ENCODE results near the gene UTP25. TPM values are rescaled to one million over a fixed set of nuclear protein-coding genes. Genes with fewer than 3 reads are reported as not detected.

Gene UTP25
- total RNA-seq, 1 experiment from 2014 or later: 15.3 TPM

DNA sequence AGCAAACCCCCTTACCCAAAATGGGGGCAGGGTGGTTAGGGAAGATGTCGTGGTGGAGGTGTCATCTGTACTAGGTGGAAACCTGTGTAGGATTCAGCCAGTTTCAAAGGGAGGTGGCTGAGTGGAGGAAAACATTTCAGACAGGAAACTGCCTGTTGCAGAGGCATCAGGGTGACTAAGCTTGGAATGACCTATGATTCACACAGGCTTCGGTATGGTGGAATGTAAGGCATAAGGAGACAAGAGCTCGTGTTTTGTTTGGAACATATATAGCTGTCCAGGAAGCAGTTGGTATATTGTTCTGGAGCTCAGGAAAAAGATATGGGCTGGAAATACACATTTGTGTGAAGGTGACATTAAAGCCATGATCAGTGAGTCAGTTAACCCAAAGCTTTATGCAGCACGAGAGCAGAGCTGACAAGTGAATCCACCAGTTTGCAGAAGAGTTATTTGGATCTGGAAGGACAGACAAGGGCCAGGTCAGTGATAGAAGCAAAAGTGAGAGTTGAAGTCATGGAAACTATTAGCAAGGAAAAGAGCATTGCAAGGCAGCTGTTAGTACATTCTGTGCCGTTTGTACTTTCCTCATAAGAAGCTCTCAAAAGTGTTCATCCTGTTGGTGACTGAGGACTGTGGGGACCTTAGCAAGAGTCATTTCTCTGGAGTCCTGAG lies 12.2 kb downstream of the UTP25 start:
- peak; percentile 94 for DNase-seq (ENCODE audit: low read depth)

- no peak for DNase-seq (ENCODE audit: low read depth)
Measured at GRCh38 chr1:209840611-209841010, 12.8 kb downstream of the UTP25 start.

- DNase-seq (ENCODE audit: low read depth): no peak
Measured at GRCh38 chr1:209844695-209845407, 17.1 kb downstream of the UTP25 start.

DNA sequence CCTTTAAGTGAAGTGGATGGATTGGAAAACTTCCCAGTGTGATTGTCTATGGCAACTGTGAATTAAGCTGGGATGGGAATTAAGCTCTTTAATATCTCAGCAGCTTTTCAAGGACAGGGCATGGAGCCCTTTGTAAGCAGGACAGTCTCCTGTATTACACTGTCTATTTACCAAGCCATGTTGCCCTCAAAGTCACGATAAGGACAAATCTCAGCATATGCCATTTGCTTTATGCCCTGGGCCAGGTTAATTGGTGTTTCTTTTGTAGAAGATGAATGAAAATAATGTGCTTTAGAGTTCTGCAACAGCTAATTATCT lies 17.6 kb downstream of the UTP25 start:
- no peak for DNase-seq (ENCODE audit: low read depth)

DNA sequence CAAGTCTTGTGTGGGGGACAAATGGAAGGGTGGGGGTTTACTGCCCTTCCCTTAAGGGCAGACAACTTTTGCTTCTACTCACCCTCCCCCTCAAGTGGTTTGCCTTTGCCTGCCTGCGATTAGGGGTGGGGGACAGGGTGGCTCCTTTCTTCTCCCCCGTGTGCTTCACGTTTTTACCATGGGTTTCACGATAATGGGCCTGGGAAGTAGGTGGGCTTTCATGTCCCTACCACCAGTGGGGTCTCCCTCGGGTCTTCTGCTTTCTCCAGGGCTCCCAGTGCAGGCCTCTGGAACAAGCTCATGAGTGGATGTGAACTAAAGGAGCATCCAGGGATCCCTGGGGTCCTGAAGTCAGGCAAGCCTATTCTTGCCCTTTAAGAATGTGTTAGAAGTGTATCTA lies 21.6 kb downstream of the UTP25 start:
- no peak for DNase-seq (ENCODE audit: low read depth)

GRCh38 chr1:209850342-209850979 lies 22.7 kb downstream of the UTP25 start:
- peak; percentile 88 for DNase-seq (ENCODE audit: low read depth)

DNA sequence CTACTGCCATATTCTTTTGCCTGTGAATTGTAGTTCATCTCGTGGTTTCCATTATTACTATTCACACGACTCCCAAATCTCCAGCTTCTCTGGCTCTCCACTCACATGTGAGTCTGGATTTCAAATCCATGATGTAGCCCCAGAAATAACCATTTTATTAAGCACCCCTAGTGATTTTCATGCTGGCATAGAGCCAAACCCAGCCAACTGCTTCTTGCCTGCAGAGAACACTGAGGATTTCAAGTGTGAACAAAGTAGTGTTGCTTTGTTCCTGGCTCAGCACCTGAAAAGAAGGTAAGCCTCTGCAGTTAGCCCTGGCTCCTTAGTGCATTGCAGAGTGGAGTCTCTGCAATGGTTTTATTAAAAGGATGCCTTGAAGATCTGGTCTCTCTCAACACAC lies 25.9 kb downstream of the UTP25 start:
- DNase-seq (ENCODE audit: low read depth): no peak

DNA sequence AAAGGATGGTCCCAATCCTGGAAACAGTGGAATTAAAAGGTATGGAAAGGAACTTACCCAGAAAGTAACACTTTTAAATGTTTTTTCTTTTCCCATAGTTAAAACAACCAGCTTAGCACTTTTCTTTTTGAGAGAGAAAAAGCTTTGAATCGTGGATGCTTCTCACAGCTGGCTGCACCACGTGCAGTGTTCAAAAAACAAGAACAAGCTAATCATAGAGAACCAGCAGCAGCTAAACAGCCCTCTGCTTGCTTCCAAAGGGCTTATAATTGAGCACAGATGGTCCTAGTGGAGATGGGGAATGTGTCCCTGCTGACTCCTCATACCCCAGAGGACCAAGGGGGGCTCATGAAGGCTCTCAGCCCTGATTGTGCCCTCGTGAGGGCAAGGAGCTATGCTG lies 26.4 kb downstream of the UTP25 start:
- no peak for DNase-seq (ENCODE audit: low read depth)

GRCh38 chr1:209855006-209855405 lies 27.2 kb downstream of the UTP25 start:
- no peak for DNase-seq (ENCODE audit: low read depth)

GRCh38 chr1:209855623-209856022 lies 27.9 kb downstream of the UTP25 start:
- no peak for DNase-seq (ENCODE audit: low read depth)

DNA sequence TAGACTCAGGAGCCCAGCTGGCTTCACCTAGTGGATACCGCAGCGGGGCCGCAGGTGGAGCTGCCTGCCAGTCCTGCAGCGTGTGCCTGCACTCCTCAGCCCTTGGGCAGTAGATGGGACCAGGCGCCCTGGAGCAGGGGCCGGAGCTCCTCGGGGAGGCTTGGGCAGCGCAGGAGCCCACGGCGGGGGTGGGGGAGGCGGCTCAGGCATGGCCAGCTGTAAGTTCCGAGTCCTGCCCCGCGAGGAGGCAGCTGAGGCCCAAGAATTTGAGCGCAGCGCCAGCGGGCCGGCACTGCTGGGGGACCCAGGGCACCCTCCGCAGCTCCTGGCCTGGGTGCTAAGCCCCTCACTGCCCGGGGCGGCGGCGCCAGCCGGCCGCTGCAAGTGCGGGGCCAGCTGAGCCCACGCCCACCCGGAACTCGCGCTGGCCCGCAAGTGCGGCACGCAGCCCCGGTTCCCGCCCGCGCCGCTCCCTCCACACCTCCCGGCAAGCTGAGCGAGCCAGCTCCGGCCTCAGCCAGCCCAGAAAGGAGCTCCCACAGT lies 30.9 kb downstream of the UTP25 start:
- DNase-seq (ENCODE audit: low read depth): no peak

- peak; percentile 90 for DNase-seq (ENCODE audit: low read depth)
Measured at GRCh38 chr1:209860293-209860881, 32.6 kb downstream of the UTP25 start.

- no peak for DNase-seq (ENCODE audit: low read depth)
Measured at GRCh38 chr1:209861242-209861641, 33.5 kb downstream of the UTP25 start.

DNA sequence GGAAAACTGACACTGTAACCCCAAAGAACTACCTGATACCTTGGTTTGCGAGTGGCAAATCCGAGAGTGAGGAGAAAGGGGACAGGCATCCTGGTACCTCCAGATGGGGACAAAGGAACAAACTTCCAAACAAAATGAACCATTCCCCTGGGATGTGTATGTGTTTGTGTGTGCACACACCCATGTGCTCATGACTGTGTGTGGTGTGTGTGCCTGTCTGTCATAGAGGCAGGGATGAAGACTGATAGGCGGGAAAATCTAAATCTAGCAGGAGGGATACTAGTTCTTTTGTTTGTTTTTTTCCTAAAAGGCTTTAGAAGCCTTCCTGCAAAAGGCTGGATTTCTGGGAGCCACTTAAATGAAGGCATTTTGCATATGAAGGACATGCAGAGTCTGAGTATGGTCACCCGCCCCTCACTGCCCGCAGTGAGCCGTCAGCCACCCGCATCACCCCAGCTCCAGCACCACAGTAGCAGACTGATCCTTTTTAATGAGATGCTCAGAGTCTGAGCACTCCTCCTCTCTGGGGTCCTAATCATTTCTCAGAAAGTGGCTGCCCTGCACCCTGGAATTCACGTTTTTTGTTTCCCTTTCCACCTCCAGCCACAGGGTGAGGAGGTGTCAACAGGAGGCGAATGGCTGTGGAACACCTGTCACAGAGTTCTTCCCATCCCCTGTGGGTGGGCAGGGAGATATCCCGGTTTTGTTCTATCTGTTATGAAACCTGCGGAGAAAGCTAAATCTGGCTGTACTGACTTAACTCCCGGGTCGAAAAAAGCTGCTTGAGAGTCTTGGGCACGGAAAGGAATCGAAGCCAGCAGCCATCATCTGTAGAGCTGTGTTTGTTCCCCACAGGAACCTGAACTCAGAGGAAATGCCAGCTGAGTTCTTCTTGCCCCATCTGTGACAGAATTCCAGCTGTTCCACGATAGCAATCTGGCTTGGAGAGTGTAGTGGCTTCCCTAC lies 34.9 kb downstream of the UTP25 start:
- DNase-seq (ENCODE audit: low read depth): no peak

DNA sequence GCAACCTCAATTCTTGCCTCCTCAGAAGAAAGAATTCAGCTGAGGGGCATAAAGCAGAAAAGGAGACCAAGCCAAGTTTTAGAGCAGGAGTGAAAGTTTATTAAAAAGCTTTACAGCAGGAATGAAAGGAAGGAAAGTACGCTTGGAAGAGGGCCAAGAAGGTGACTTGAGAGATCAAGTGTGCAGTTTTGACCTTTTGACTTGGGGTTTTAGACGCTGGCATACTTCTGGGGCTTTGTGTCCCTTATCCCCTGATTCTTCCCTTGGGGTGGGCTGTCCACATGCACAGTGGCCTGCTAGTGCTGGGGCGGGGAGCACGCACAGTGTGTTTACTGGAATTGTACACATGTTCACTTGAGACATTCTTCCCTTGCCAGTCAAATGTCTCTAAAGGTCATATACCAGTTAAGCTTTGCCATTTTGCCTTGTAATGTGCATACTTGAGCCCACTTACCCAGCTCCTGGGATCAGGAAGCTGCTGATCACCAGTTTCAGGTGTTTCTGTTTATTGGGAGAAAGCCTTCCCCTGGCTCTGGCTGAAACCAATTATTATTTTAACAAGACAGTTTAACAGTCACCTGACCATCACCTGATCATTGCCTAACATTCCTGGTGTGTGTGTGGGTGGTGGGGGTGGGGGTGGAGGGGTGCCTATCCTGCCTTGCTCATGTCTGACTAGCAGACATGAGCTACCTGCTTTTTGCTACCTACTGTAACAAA lies 36.2 kb downstream of the UTP25 start:
- no peak for DNase-seq (ENCODE audit: low read depth)

DNA sequence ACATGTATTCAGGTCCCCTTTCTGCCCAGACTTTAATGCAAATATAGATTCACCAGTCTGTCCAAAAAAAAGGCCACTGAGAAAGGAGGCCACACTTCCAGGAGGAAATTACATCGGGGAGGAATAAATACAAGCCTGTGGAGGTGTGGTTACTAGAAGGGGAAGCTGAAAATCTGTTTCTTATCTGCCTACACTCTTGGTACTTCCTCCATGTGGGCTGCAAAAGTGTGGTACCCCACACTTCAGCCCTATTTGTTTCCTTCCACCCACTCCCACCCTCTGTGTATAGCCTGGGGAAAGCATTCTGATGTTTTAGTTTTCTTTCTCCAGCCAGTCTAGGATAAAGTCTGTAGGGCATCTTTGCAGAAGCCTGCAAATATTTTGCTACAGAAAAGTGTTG lies 38.4 kb downstream of the UTP25 start:
- no peak for DNase-seq (ENCODE audit: low read depth)

DNA sequence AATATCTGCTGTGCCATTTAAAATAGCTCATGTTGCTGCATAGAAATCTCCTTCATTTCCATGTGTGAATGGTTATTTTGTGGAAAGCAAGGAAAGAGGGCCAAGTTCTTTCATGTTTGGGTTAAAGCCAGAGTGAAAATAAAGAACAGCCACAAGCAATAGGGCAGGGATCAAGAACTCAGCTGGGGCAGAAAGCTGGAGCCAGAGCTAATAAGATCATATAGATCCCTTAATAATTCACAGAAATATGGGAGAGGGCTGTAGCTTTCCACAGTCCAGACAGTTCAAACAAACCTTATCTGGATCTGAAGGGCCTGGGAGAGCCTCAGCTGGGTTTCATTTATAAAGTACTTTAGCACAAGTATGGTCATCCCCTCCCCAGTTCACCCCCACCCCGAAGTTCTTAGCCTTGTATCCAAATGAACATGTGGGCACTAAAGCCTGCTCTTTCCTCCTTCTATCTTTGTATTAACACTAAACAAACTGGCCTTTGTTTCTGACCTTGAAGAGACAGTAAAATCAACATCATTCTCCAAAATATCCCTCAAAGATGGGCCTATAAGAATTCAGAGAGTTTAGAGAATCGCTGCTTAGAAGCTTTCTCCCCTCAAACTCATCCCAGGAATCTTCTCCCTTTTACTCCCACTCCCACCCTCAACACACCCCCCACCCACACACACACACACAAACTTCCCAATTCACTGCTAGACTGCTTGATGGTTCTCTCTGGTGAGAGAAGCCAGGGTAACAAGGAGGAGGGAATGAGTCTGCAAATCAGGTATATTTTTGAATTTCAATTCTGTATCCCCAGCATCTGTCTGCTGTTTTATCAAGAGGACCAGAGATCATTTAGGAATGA lies 41.7 kb downstream of the UTP25 start:
- no peak for DNase-seq (ENCODE audit: low read depth)

DNA sequence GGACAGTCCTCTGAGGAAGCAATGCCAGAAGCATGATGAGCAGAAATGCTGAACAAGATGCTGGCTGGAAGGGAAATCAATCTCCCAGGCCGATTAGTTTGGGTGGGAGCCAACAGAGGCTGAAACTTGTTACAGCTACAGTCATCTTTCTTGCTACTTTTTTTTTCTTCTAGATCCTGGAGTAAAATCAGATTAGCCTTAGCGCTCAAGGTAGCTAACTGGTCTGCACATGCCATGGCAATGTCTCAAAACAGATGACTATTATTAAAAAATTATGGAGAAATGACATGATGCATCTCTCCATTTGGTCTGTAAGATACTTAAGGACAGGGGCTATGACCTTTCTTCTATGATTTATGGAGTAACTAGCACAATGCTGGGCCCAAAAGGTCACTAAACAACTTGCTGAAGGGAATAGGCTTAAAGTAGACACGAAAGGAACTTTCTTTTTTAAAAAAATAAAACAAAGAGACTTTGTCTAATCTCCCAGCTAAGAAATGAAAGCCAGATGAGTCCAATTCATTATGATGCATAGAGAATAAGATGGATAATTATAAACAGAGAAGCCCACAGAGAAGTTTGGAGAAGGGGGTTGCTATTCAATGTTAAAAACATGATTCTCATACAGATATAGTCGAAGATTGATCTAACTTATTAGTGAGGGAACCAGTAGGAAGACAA lies 42.5 kb downstream of the UTP25 start:
- no peak for DNase-seq (ENCODE audit: low read depth)

GRCh38 chr1:209871006-209871405 lies 43.2 kb downstream of the UTP25 start:
- no peak for DNase-seq (ENCODE audit: low read depth)
